Activated CD8-positive, alpha-beta T cell treated with anti-CD3 and anti-CD28 coated beads for 36 hours (primary cell): Measurements from ENCODE around the gene ZNF653. TPM values are rescaled to one million over a fixed set of nuclear protein-coding genes. Genes with fewer than 3 reads are reported as not detected.

ENCODE experiments used
- ATAC-seq: fragments of 200-7000 bp; cut with Tn5 transposase; one replicate; pipeline ENCODE4 v1.10.0; 2021; ENCODE audit warnings: mild to moderate bottlenecking, moderate library complexity
- CTCF ChIA-PET: fragments of 350-600 bp; sonication (Branson Sonifier 250); formaldehyde crosslinking; loops from one replicate; lab custom pipeline; 2021; ENCODE audit warnings: antibody characterized with exemption; lab: Charles Lee
- POLR2A ChIA-PET: fragments of 350-600 bp; sonication (Branson Sonifier 250); formaldehyde crosslinking; loops from one replicate; lab custom pipeline; 2021; ENCODE audit warnings: antibody characterized with exemption; lab: Charles Lee
- DNase-seq: peaks from one replicate; pipeline ENCODE4 v3.0.0-alpha.2; 2020
- H3K27ac Mint-ChIP-seq: one replicate; pipeline ENCODE4 v1.8.0; 2021; ENCODE audit warnings: mild to moderate bottlenecking, mixed read lengths
- H3K27me3 Mint-ChIP-seq: one replicate; pipeline ENCODE4 v1.8.0; 2021; ENCODE audit warnings: mixed read lengths
- H3K36me3 Mint-ChIP-seq: one replicate; pipeline ENCODE4 v1.8.0; 2021; ENCODE audit warnings: low read depth, mixed read lengths
- H3K4me1 Mint-ChIP-seq: one replicate; pipeline ENCODE4 v1.8.0; 2021; ENCODE audit warnings: low read depth, mixed read lengths
- H3K4me3 Mint-ChIP-seq: one replicate; pipeline ENCODE4 v1.8.0; 2021; ENCODE audit warnings: mild to moderate bottlenecking, moderate library complexity, mixed read lengths
- H3K9me3 Mint-ChIP-seq: one replicate; pipeline ENCODE4 v1.8.0; 2021; ENCODE audit warnings: mixed read lengths
- intact Hi-C: fragments of 100-400 bp; cut with micrococcal nuclease; formaldehyde crosslinking; loops from one replicate; pipeline ENCODE4 v1.10.0; 2022
- total RNA-seq, 2 experiments: library from RNA; stranded (reverse); gene quantifications; one replicate each; pipeline ENCODE4 v1.2.3, GENCODE V29; 2021
- TF ChIP-seq, protein P1 (sequence below): fragments of 200-600 bp; IDR thresholded peaks from one replicate; pipeline ENCODE4 v1.8.0; 2022; ENCODE audit warnings: antibody characterized with exemption, mild to moderate bottlenecking

Gene ZNF653
- total RNA-seq, 2 experiments from 2014 or later: 11.1 to 14.7 TPM

DNA sequence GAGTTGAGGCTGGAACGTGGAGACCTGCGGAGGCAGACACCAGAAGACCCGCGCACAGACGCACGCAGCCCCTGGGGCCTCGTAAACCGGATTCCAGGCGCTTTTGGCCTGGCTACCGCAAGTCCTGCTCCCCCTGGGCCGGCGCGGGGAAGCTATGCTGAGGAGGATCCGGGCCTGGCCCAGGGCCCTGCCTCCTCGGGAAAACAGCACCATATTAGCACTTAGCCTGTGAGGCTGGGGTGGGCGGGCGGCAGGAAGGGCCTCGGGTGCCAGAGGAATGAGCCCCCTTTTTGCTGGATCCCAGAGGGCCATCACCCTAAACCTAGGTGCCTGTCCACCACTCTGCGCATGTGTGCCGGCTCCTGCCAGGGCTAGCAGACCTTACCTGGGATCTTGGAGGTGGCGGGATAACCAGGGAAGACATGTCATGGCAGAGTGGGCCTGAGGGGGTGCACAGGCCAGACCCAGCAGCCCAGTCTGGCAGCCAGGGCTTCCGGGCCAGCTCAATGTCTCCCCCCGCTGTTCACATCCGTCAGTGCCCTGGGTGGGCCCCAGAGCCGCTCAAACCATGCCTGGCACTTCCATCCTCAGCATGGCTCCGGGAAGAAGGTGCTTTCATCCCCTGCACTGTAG, 46.1 kb upstream of the ZNF653 start:
- Mint-ChIP-seq H3K27ac (no peak overlapping the region), H3K4me3 (no peak overlapping the region), H3K9me3 (no peaks in the 10 kb centered on the region), H3K27me3 (no peaks in the 10 kb centered on the region), H3K36me3 (peaks cover 15% of the 10 kb centered on the region), H3K4me1 (peaks cover 18% of the 10 kb centered on the region)
- ChIA-PET CTCF (interaction anchor here (1.5 kb wide), 1 partner anchor 16 kb away, joined by 7 read pairs; no protein-coding TSS in a partner anchor), POLR2A (interaction anchor here (0.7 kb wide), 1 partner anchor 268 kb away, joined by 4 read pairs; no protein-coding TSS in a partner anchor)
- intact Hi-C loops: no loop called here
- TF ChIP-seq, protein P1, sequence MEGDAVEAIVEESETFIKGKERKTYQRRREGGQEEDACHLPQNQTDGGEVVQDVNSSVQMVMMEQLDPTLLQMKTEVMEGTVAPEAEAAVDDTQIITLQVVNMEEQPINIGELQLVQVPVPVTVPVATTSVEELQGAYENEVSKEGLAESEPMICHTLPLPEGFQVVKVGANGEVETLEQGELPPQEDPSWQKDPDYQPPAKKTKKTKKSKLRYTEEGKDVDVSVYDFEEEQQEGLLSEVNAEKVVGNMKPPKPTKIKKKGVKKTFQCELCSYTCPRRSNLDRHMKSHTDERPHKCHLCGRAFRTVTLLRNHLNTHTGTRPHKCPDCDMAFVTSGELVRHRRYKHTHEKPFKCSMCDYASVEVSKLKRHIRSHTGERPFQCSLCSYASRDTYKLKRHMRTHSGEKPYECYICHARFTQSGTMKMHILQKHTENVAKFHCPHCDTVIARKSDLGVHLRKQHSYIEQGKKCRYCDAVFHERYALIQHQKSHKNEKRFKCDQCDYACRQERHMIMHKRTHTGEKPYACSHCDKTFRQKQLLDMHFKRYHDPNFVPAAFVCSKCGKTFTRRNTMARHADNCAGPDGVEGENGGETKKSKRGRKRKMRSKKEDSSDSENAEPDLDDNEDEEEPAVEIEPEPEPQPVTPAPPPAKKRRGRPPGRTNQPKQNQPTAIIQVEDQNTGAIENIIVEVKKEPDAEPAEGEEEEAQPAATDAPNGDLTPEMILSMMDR: peak; percentile 38
- DNase-seq (peak; percentile 39), ATAC-seq (peak; percentile 72)

DNA sequence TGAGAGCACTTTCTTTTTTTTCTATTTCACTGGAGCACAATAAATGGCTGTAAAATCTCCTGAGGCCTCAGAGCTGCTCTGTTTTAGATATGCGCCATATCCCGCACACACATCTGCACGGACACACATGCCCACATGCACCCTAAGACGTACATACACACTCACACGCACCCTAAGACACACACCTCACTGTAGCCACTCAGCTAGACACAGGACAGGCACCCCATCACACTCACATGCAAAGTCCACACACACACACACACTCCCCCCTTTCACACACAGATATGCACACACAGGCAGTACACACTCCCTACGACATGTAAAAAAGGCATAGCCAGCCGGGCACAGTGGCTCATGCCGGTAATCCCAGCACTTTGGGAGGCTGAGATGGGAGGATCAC, 44.6 kb upstream of the ZNF653 start:
- CTCF ChIA-PET: no interaction called here
- H3K27me3 Mint-ChIP-seq: no peaks in the 10 kb centered on the region
- POLR2A ChIA-PET: interaction anchor here (2.0 kb wide), 1 partner anchor 30 kb away, joined by 5 read pairs; no protein-coding TSS in a partner anchor
- intact Hi-C loops: no loop called here
- no peaks in the 10 kb centered on the region for H3K9me3 Mint-ChIP-seq
- H3K4me3 Mint-ChIP-seq: no peak overlapping the region
- TF ChIP-seq, protein P1: no peak
- H3K27ac Mint-ChIP-seq: no peak overlapping the region
- H3K36me3 Mint-ChIP-seq: peaks cover 10% of the 10 kb centered on the region
- peaks cover 12% of the 10 kb centered on the region for H3K4me1 Mint-ChIP-seq
- DNase-seq (no peak), ATAC-seq (no peak)

DNA sequence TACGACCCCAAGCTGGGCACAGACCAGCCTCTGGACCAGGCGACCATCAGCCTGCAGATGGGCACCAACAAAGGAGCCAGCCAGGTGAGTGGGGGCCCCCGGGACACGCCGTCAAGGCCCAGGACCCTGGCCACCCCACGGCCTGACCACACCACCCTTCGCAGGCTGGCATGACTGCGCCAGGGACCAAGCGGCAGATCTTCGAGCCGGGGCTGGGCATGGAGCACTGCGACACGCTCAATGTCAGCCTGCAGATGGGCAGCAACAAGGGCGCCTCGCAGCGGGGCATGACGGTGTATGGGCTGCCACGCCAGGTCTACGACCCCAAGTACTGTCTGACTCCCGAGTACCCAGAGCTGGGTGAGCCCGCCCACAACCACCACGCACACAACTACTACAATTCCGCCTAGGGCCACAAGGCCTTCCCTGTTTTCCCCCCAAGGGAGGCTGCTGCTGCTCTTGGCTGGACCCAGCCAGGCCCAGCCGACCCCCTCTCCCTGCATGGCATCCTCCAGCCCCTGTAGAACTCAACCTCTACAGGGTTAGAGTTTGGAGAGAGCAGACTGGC, 43.8 kb upstream of the ZNF653 start:
- intact Hi-C loops: no loop called here
- H3K27ac Mint-ChIP-seq: no peak overlapping the region
- ChIA-PET POLR2A (interaction anchor here (2.0 kb wide), 1 partner anchor 31 kb away, joined by 5 read pairs; no protein-coding TSS in a partner anchor), CTCF (interaction anchor here (1.2 kb wide), 1 partner anchor 13 kb away, joined by 3 read pairs; no protein-coding TSS in a partner anchor)
- H3K27me3 Mint-ChIP-seq: no peaks in the 10 kb centered on the region
- no peak for ATAC-seq
- no peak overlapping the region for H3K4me3 Mint-ChIP-seq
- DNase-seq: no peak
- H3K36me3 Mint-ChIP-seq: peaks cover 8% of the 10 kb centered on the region
- no peaks in the 10 kb centered on the region for H3K9me3 Mint-ChIP-seq
- H3K4me1 Mint-ChIP-seq: peaks cover 11% of the 10 kb centered on the region
- TF ChIP-seq, protein P1: no peak

DNA sequence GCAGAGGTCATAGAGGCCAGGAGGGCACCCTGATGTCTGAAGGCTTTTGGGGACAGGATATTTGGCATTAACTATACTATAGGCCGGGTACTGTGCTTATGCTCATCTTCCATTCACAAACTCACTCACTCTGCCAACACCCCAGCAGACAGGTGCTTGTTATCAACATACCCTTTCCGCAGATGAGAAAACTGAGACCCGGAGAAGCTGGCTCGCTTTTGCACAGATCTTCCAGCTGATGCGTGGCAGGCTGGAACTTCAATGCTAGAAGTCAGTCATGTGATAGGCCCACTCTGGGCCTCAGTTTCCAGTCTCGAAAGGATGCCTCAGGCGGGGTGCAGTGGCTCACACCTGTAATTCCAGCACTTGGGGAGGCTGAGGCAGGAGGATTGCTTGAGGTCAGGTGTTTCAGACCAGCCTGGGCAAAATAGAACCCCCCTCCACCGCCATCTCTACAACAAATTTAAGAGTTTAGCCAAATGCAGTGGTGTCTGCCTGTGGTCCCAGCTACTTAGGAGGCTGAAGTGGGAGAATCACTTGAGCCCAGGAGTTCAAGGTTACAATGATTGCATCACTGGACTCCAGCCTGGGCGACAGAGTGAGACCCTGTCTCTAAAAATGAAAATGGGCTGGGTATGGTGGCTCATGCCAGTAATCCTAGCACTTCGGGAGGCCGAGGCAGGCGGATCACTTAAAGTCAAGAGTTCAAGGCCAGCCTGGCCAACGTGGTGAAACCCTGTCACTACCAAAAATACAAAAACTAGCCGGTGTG, 42.5 kb upstream of the ZNF653 start:
- Mint-ChIP-seq H3K27ac (no peak overlapping the region), H3K4me1 (peaks cover 2% of the 10 kb centered on the region), H3K9me3 (no peaks in the 10 kb centered on the region), H3K36me3 (no peaks in the 10 kb centered on the region), H3K4me3 (no peak overlapping the region), H3K27me3 (no peaks in the 10 kb centered on the region)
- ChIA-PET POLR2A (no interaction called here), CTCF (interaction anchor here (1.2 kb wide), 1 partner anchor 12 kb away, joined by 3 read pairs; no protein-coding TSS in a partner anchor)
- intact Hi-C loops: no loop called here
- DNase-seq (no peak), ATAC-seq (no peak)
- TF ChIP-seq, protein P1: no peak
